ENCODE measurements around the gene B4GALT5.
"Not testable (repeated sequence)": the region's sequence is repeated elsewhere in the genome, so short reads cannot be mapped to it uniquely, and the experiment has no call there.

Gene B4GALT5

GRCh38 chr20:49634116-49634515 is 79.6 kb downstream of the B4GALT5 start:
- no peak for DNase-seq (ENCODE audit: low read depth)
- TF ChIP-seq CTCF (IDR thresholded peaks at IDR 0.05; ENCODE audit: insufficient read depth, low read depth, low read length, missing control alignments) = no peak
- H3K4me3 ChIP-seq (ENCODE audit: low read length) = no peak overlapping the region

GRCh38 chr20:49633643-49634042 is 80.0 kb downstream of the B4GALT5 start:
- TF ChIP-seq CTCF (IDR thresholded peaks at IDR 0.05; ENCODE audit: insufficient read depth, low read depth, low read length, missing control alignments) = no peak
- no peak overlapping the region for H3K4me3 ChIP-seq (ENCODE audit: low read length)
- DNase-seq (ENCODE audit: low read depth) = no peak

- no peak for TF ChIP-seq CTCF (IDR thresholded peaks at IDR 0.05; ENCODE audit: insufficient read depth, low read depth, low read length, missing control alignments)
- no peak for DNase-seq (ENCODE audit: low read depth)
- no peak overlapping the region for H3K4me3 ChIP-seq (ENCODE audit: low read length)
These were observed 80.7 kb downstream of the B4GALT5 start for GRCh38 chr20:49633023-49633422.

GRCh38 chr20:49631856-49632418 is 81.7 kb downstream of the B4GALT5 start:
- no peak overlapping the region for H3K4me3 ChIP-seq (ENCODE audit: low read length)
- no peak for DNase-seq (ENCODE audit: low read depth)
- no peak for TF ChIP-seq CTCF (IDR thresholded peaks at IDR 0.05; ENCODE audit: insufficient read depth, low read depth, low read length, missing control alignments)

GRCh38 chr20:49631061-49631716 is 82.5 kb downstream of the B4GALT5 start:
- no peak for TF ChIP-seq CTCF (IDR thresholded peaks at IDR 0.05; ENCODE audit: insufficient read depth, low read depth, low read length, missing control alignments)
- DNase-seq (ENCODE audit: low read depth) = no peak
- no peak overlapping the region for H3K4me3 ChIP-seq (ENCODE audit: low read length)

GRCh38 chr20:49630396-49630951 is 83.2 kb downstream of the B4GALT5 start:
- no peak overlapping the region for H3K4me3 ChIP-seq (ENCODE audit: low read length)
- no peak for TF ChIP-seq CTCF (IDR thresholded peaks at IDR 0.05; ENCODE audit: insufficient read depth, low read depth, low read length, missing control alignments)
- DNase-seq (ENCODE audit: low read depth) = no peak

- H3K4me3 ChIP-seq (ENCODE audit: low read length) = no peak overlapping the region
- TF ChIP-seq CTCF (IDR thresholded peaks at IDR 0.05; ENCODE audit: insufficient read depth, low read depth, low read length, missing control alignments) = no peak
- DNase-seq (ENCODE audit: low read depth) = no peak
These were observed 84.1 kb downstream of the B4GALT5 start for GRCh38 chr20:49629606-49630005.

- not testable (repeated sequence) for H3K4me3 ChIP-seq (ENCODE audit: low read length); DNase-seq (ENCODE audit: low read depth)
These were observed 85.4 kb downstream of the B4GALT5 start for GRCh38 chr20:49628280-49628679.
